ENCODE measurements around the gene WWOX.

WWOX gene

GRCh38 chr16:79121906-79122305 lies 1022.5 kb downstream of the WWOX start:
- H3K27ac ChIP-seq: no peak overlapping the region
- no peaks in the 10 kb centered on the region for H3K4me1 ChIP-seq (ENCODE audit: low read depth, poor library complexity, severe bottlenecking)
- TF ChIP-seq, protein P1, sequence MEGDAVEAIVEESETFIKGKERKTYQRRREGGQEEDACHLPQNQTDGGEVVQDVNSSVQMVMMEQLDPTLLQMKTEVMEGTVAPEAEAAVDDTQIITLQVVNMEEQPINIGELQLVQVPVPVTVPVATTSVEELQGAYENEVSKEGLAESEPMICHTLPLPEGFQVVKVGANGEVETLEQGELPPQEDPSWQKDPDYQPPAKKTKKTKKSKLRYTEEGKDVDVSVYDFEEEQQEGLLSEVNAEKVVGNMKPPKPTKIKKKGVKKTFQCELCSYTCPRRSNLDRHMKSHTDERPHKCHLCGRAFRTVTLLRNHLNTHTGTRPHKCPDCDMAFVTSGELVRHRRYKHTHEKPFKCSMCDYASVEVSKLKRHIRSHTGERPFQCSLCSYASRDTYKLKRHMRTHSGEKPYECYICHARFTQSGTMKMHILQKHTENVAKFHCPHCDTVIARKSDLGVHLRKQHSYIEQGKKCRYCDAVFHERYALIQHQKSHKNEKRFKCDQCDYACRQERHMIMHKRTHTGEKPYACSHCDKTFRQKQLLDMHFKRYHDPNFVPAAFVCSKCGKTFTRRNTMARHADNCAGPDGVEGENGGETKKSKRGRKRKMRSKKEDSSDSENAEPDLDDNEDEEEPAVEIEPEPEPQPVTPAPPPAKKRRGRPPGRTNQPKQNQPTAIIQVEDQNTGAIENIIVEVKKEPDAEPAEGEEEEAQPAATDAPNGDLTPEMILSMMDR (conservative IDR thresholded peaks at IDR 0.05; ENCODE audit: low read depth, low read length): no peak

GRCh38 chr16:79122343-79122742 lies 1022.9 kb downstream of the WWOX start:
- H3K4me1 ChIP-seq (ENCODE audit: low read depth, poor library complexity, severe bottlenecking): no peaks in the 10 kb centered on the region
- no peak overlapping the region for H3K4me2 ChIP-seq
- no peaks in the 10 kb centered on the region for H3K27me3 ChIP-seq (ENCODE audit: insufficient read depth, low read depth)
- H4K20me1 ChIP-seq (ENCODE audit: insufficient read depth): no peaks in the 10 kb centered on the region
- H3K79me2 ChIP-seq (ENCODE audit: insufficient read depth, low read depth): no peaks in the 10 kb centered on the region
- H3K9ac ChIP-seq: no peak overlapping the region
- no peak overlapping the region for H3K27ac ChIP-seq
- H3K4me3 ChIP-seq (IDR thresholded peaks at IDR 0.05; ENCODE audit: insufficient read depth, low read depth, low read length): no peak overlapping the region
- no peak overlapping the region for H2AFZ ChIP-seq (ENCODE audit: low read depth)
- no peaks in the 10 kb centered on the region for H3K36me3 ChIP-seq (ENCODE audit: insufficient read depth)
- TF ChIP-seq, protein P1 (conservative IDR thresholded peaks at IDR 0.05; ENCODE audit: low read depth, low read length): no peak

More at GRCh38 chr16:79121906-79122305, 1022.5 kb downstream of the WWOX start:
- no peak overlapping the region for H2AFZ ChIP-seq (ENCODE audit: low read depth)
- H3K9ac ChIP-seq: no peak overlapping the region
- H3K79me2 ChIP-seq (ENCODE audit: insufficient read depth, low read depth): no peaks in the 10 kb centered on the region
- no peak overlapping the region for H3K4me3 ChIP-seq (IDR thresholded peaks at IDR 0.05; ENCODE audit: insufficient read depth, low read depth, low read length)
- H4K20me1 ChIP-seq (ENCODE audit: insufficient read depth): no peaks in the 10 kb centered on the region
- H3K36me3 ChIP-seq (ENCODE audit: insufficient read depth): no peaks in the 10 kb centered on the region
- H3K4me2 ChIP-seq: no peak overlapping the region
- no peaks in the 10 kb centered on the region for H3K27me3 ChIP-seq (ENCODE audit: insufficient read depth, low read depth)

- Histone ChIP-seq H3K79me2 (ENCODE audit: insufficient read depth, low read depth) (no peaks in the 10 kb centered on the region), H3K36me3 (ENCODE audit: insufficient read depth) (no peaks in the 10 kb centered on the region), H3K9ac (no peak overlapping the region), H3K27me3 (ENCODE audit: insufficient read depth, low read depth) (no peaks in the 10 kb centered on the region), H4K20me1 (ENCODE audit: insufficient read depth) (no peaks in the 10 kb centered on the region), H3K4me2 (no peak overlapping the region), H3K4me3 (IDR thresholded peaks at IDR 0.05; ENCODE audit: insufficient read depth, low read depth, low read length) (no peak overlapping the region), H3K4me1 (ENCODE audit: low read depth, poor library complexity, severe bottlenecking) (no peaks in the 10 kb centered on the region), H3K27ac (no peak overlapping the region), H2AFZ (ENCODE audit: low read depth) (no peak overlapping the region)
- TF ChIP-seq, protein P1 (conservative IDR thresholded peaks at IDR 0.05; ENCODE audit: low read depth, low read length): no peak
These were observed 1024.7 kb downstream of the WWOX start for GRCh38 chr16:79124016-79124756.

GRCh38 chr16:79127766-79128165 lies 1028.3 kb downstream of the WWOX start:
- Histone ChIP-seq H3K36me3 (ENCODE audit: insufficient read depth) (no peaks in the 10 kb centered on the region), H4K20me1 (ENCODE audit: insufficient read depth) (no peaks in the 10 kb centered on the region), H2AFZ (ENCODE audit: low read depth) (no peak overlapping the region), H3K9ac (no peak overlapping the region), H3K27ac (no peak overlapping the region), H3K4me1 (ENCODE audit: low read depth, poor library complexity, severe bottlenecking) (no peaks in the 10 kb centered on the region), H3K4me3 (IDR thresholded peaks at IDR 0.05; ENCODE audit: insufficient read depth, low read depth, low read length) (no peak overlapping the region), H3K79me2 (ENCODE audit: insufficient read depth, low read depth) (no peaks in the 10 kb centered on the region), H3K4me2 (no peak overlapping the region), H3K27me3 (ENCODE audit: insufficient read depth, low read depth) (no peaks in the 10 kb centered on the region)
- TF ChIP-seq, protein P1 (conservative IDR thresholded peaks at IDR 0.05; ENCODE audit: low read depth, low read length): no peak

Data from KMS-11 (cell line).